Fibroblast of villous mesenchyme (primary cell): ENCODE data around the gene CD79B. TPM values are rescaled to one million over a fixed set of nuclear protein-coding genes. Genes with fewer than 3 reads are reported as not detected.
"Not testable (repeated sequence)": the region's sequence is repeated elsewhere in the genome, so short reads cannot be mapped to it uniquely, and the experiment has no call there.

Source experiments
- DNase-seq: peaks from one replicate; pipeline ENCODE4 v3.0.0-alpha.2; 2010; ENCODE audit warnings: low read depth
- H3K4me3 ChIP-seq: 2 replicates; pipeline ENCODE4 v1.5.1; 2011; ENCODE audit warnings: low read depth, mild to moderate bottlenecking, low read length
- total RNA-seq: library from RNA; depleted of rRNA; stranded (reverse); fragments of >200 nt; gene quantifications from 2 replicates; pipeline ENCODE4 v1.2.3, GENCODE V29; 2012
- TF ChIP-seq, protein P1 (sequence below): IDR thresholded peaks from 2 replicates; pipeline ENCODE4 v1.5.1; 2012; ENCODE audit warnings: low read depth, mild to moderate bottlenecking, low read length; ENCODE audit not compliant: insufficient read depth

Gene CD79B
- total RNA-seq, 1 donor, result not detected

GRCh38 chr17:63928172-63928666 lies 3.9 kb downstream of the CD79B start:
- DNase-seq, result no peak
- H3K4me3 ChIP-seq, result no peak overlapping the region
- TF ChIP-seq, protein P1, sequence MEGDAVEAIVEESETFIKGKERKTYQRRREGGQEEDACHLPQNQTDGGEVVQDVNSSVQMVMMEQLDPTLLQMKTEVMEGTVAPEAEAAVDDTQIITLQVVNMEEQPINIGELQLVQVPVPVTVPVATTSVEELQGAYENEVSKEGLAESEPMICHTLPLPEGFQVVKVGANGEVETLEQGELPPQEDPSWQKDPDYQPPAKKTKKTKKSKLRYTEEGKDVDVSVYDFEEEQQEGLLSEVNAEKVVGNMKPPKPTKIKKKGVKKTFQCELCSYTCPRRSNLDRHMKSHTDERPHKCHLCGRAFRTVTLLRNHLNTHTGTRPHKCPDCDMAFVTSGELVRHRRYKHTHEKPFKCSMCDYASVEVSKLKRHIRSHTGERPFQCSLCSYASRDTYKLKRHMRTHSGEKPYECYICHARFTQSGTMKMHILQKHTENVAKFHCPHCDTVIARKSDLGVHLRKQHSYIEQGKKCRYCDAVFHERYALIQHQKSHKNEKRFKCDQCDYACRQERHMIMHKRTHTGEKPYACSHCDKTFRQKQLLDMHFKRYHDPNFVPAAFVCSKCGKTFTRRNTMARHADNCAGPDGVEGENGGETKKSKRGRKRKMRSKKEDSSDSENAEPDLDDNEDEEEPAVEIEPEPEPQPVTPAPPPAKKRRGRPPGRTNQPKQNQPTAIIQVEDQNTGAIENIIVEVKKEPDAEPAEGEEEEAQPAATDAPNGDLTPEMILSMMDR, result no peak

DNA sequence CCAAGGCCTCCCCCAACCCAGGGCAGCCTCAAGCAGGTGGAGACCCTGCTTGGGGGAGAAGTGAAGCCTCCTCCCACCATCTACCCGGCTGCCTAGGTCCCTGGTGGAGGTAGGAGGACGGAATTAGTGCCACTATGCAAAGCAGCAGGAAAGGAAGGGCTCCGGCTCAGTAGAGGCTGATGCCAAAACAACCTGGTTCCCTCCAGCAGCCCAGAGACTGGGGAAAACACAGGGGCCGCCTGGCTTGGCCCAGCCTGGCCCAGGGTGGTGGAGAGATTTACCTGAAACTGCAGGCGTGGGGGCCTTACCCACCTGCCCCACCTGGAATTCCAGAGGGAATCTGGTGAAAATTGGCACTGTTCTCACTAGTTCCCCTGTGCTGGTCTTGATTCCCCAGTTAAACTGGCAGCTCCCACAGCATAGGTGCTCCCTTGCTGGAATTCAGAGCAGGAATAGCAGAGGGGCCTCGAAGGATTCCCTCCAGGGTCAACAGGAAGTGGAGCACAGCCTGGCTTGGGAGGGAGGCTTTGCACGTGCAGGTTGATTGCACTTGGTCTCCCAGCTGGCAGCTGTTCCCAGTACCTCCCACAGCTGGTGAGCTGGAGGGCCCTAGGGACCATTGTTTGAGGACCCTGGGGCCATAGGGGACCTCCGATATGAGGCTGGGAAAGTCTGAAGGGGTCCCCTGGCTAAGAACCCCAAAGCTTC lies 4.5 kb downstream of the CD79B start:
- TF ChIP-seq, protein P1, result no peak
- DNase-seq, result no peak
- no peak overlapping the region for H3K4me3 ChIP-seq

DNA sequence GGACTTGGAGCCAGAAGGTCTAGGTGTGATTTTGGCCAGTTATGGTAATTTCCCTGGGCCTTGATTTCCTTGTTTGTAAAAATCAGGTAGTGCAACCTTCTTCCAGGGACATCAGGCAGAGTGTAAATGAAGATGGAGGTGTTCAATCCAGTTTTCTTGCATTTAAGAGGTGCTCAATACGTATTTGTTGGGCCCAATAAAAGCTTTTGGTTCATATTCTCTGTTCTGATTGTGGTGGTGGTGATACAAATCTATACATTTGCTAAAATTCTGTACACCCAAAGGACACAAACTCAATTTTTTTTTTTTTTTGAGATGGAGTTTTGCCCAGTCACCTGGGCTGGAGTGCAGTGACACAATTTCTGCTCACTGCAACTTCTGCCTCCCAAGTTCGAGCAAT lies 6.0 kb downstream of the CD79B start:
- DNase-seq, result no peak
- no peak overlapping the region for H3K4me3 ChIP-seq
- TF ChIP-seq, protein P1, result no peak

DNA sequence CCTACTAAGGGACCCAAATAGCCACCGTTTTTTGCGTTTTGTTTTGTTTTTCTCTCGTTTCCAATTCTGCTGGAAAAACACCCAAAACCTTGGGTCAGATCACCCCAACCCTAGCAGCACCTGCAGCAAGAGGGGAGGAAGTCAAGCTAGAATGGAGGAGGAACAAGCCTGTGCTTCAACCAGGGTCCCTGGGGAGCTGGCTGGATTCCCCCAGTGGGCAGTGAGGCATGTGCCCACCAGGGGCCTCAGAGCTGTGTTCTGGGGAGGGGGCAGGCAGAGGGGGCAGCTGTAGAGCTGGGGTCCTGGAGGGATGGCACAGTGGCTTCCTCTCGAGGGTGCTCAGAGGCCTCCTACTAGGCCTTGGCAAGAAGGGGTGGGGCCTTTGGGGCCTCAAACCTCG lies 6.5 kb downstream of the CD79B start:
- no peak for DNase-seq
- H3K4me3 ChIP-seq, result no peak overlapping the region

DNA sequence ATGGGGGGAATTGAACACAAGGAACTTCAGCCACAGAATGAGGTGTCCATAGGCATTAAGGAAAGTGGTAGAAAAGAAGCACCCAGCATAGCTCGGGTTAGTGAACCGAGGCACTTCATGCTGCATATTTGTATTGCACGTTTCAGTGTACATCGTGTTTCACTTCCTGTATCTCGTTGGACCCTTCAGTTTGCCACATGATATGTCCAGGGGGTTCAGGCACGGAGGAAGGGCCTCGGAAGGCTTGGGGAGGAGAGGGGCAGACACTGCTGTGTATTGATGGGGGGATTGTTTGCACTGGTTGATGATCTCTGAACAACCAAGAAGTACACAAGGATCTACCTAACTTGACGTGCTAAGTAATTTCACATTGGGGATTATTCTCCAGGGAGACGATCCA lies 9.7 kb downstream of the CD79B start:
- not testable (repeated sequence) for DNase-seq, H3K4me3 ChIP-seq

More for the DNA sequence above, 6.5 kb downstream of the CD79B start:
- TF ChIP-seq, protein P1, result no peak

DNA sequence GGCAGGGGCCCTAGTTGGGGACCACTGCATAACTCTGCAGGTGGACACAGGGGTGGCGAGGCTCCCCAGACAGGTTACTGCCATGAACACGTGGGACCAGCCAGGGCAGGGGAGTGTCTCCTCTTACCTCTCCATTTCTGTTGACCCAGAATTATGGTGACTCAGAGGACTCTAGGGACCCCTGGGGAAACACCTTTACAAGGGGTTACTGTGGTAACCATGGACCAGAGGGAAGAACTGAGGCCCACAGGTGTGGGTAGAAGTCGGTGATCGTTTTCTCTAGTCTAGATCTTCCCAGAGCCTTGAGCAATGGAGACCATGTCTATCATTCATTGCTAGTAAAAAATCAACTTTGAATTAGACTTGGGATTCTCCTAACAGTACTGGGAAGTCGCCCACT lies 11.4 kb downstream of the CD79B start:
- not testable (repeated sequence) for H3K4me3 ChIP-seq, DNase-seq

- not testable (repeated sequence) for DNase-seq, H3K4me3 ChIP-seq
Observed at GRCh38 chr17:63920050-63920449, 12.1 kb downstream of the CD79B start.

GRCh38 chr17:63919311-63919723 lies 12.8 kb downstream of the CD79B start:
- no peak overlapping the region for H3K4me3 ChIP-seq
- TF ChIP-seq, protein P1, result peak; percentile 97
- peak; percentile 53 for DNase-seq

- DNase-seq, H3K4me3 ChIP-seq: not testable (repeated sequence)
Observed at GRCh38 chr17:63918789-63919305, 13.3 kb downstream of the CD79B start, which contains the start of gene GH1. Gene GH1 (minus strand): TSS chr17:63918839. CDS start chr17:63918776, 63 bp downstream.
